ENCODE data around the gene RASGRP2. TPM values are rescaled to one million over a fixed set of nuclear protein-coding genes. Genes with fewer than 3 reads are reported as not detected.
"Not testable (repeated sequence)": the region's sequence is repeated elsewhere in the genome, so short reads cannot be mapped to it uniquely, and the experiment has no call there.

The RASGRP2 gene
- total RNA-seq, 1 experiment from 2014 or later: 9.2 TPM

DNA sequence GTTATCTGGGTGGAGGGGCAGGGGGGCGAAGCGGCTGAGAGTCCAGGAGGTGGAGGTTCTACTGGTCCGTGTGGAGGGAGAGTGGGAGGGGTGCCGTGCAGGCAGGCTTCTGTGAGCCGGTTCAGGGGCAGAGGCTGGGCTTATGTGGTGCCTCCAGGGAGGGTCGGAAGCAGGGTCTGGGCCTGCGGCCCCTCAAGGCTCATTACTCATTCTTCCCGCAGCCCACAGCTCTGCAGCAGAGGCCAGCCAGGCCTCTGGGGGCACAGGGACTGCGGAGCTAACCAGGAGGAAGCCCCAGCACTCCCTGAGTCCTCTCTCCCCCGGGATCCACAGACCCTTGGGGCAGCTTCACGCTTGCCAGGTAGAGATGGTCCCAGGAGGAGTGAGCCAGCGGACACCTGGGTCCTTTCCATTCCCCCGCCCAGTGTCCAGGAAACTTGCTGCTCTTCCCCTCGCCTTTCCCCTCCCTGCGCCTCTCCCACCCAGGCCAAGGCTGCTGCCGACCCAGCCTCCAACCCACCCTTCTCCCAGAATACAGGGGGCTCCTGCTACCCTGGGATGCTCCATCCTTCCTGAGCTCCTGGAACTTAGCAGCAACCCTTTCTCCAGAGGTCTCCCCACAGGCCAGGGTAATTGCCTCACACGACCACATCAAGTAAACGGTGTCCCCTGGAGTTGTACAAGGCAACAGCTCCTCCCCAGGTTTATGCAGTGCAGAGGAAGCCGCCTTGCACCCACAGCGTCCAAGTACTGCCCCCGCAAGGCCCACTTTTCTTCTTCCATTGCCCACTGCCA is 27.3 kb downstream of the RASGRP2 start:
- peak; percentile 65 for DNase-seq
- Histone ChIP-seq H3K36me3 (replicated peaks; ENCODE audit: control insufficient read depth, insufficient read depth, low read length) (no peaks in the 10 kb centered on the region), H3K4me3 (ENCODE audit: insufficient read depth, low read depth, low read length) (no peak overlapping the region), H3K27me3 (ENCODE audit: control insufficient read depth, insufficient read depth, low read length) (peaks cover 66% of the 10 kb centered on the region)

DNA sequence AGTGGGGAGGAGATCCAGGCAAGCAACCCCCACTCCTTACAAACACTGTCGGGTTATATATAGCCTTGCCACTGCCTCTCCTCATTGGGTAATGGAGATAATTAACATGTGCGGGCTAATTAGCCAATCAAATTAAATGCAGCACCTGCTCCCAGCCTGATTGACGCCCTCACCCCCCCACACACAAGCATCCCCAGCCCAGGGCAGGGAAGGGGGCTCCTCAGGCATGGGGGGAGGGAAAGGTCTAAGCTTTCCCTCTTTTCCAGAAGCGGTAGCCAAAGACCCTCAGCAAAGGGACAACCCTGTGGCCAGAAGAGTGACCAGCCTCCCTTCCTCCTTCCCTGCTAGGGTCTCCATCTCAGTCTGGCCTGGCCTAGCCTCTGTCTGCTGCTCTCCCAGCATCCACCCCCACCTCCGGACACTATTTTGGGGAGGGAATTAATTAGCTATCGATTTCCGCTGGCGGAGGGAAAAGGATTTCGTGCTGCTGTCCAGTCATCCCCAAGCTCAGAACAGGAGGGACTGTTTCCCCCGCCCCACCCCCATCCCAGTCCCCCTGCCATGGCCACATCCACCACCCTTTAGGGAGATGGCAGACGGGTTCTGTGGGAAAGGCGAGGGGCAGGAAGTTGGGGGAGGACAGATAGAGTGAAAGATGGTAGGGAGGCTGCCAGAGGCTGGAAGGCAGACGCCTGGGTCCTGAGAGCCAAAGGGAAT is 28.0 kb downstream of the RASGRP2 start:
- H3K27me3 ChIP-seq (ENCODE audit: control insufficient read depth, insufficient read depth, low read length): peaks cover 64% of the 10 kb centered on the region
- H3K4me3 ChIP-seq (ENCODE audit: insufficient read depth, low read depth, low read length): no peak overlapping the region
- DNase-seq: peak; percentile 61
- H3K36me3 ChIP-seq (replicated peaks; ENCODE audit: control insufficient read depth, insufficient read depth, low read length): no peaks in the 10 kb centered on the region

DNA sequence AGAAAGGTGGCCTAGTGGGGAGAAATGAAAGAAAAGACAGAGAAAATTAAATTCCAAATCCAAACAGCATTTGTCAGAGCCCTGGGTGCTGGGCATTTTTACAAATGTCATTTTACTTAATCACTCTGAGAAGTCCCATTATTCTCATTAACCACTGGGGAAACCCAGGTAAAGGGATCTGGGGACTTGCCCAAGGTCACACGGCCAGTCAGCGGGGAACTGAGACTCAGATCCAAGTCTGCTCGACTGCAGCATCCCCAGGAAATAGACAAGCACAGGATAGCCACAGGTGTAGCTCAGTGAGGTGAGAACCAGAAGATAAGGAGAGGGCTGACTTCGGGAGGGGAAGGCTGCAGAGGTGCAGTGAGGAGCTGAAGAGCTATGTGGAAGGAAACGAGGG is 28.8 kb downstream of the RASGRP2 start:
- Histone ChIP-seq H3K4me3 (ENCODE audit: insufficient read depth, low read depth, low read length) (no peak overlapping the region), H3K36me3 (replicated peaks; ENCODE audit: control insufficient read depth, insufficient read depth, low read length) (no peaks in the 10 kb centered on the region), H3K27me3 (ENCODE audit: control insufficient read depth, insufficient read depth, low read length) (peaks cover 57% of the 10 kb centered on the region)
- DNase-seq: no peak

DNA sequence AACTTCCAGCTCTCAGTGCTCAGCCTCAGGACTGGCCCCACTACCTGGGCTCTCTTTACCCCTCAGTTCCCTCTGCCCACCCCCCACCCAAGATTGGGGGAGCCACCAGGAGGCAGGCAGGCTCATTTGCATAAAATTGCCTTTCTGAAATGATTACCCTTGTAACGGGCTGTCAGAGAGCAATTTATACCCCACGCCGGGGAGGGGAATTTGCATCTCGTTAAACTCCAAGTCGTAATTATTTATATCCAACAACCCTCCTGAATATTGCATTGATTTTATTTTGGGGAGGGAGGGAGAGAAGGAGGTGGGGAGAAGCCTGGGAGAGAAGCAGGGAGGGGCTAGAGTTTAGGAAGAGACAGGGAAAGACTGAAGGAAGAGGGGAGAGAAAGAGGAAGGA is 29.3 kb downstream of the RASGRP2 start:
- DNase-seq: no peak
- peaks cover 55% of the 10 kb centered on the region for H3K27me3 ChIP-seq (ENCODE audit: control insufficient read depth, insufficient read depth, low read length)
- no peaks in the 10 kb centered on the region for H3K36me3 ChIP-seq (replicated peaks; ENCODE audit: control insufficient read depth, insufficient read depth, low read length)
- no peak overlapping the region for H3K4me3 ChIP-seq (ENCODE audit: insufficient read depth, low read depth, low read length)

DNA sequence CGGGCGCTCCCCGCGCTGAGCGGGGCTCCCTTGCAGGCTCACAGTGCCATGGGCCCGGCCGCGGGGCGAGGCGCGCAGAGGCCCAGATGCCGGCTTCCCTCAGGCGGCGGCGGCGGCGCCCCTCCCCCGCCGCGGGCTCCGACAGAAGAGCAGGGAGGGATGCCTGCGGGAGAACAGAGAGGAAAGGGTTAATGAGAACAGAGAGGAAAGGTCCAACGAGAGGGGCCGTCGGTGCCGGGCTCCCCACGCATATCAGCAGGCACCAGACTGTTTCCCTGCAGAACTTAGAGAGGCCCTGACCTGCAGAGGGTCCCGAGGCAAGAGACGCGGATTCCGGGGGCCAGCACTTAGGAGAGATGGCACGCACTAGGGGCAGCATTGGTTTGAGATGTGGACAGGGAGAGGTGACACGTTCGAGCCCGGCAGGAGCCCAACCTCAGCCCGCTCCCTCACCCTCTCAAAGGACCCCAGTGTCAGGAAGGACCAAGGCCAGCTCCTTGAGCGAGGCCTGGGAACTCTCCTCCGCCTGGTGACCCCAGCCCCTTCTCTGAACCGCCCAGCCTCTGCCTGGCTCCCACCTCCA is 30.1 kb downstream of the RASGRP2 start:
- peak; percentile 85 for DNase-seq
- Histone ChIP-seq H3K4me3 (ENCODE audit: insufficient read depth, low read depth, low read length) (peak overlapping the region; percentile 22; the same call in 1 of the 2 replicates), H3K27me3 (ENCODE audit: control insufficient read depth, insufficient read depth, low read length) (peaks cover 55% of the 10 kb centered on the region), H3K36me3 (replicated peaks; ENCODE audit: control insufficient read depth, insufficient read depth, low read length) (no peaks in the 10 kb centered on the region)

DNA sequence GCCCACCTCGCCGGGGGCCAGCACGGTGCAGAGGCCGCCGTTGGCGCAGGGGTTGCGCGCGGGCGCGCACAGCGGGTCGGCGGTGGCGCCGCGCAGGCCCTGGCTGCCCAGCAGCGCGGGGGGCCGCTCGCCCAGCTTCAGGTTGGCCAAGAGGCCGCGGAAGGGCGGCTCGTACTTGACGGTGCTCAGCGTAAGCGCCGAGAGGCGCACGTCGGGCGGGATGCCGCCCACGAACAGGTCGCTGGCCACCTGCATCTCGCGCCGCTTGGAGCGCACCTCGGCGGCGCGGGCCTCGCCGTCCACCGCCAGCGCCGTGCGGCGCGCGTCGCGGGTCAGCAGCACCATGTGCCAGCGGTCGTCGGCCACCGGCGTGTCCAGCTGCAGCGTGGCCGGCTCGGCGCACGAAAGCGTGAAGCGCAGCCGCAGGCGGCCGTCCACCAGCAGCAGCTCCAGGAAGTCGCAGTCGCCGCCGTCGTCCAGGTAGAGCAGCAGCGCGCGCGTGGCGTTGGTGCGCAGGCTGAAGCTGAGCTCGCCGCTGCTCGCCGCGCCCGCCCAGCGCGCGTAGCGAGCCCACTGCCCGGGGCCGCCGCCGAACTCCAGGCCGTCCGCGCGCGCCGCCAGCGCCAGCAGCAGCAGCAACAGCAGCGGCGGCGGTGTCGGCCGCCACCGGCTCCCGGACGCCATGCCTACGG is 30.8 kb downstream of the RASGRP2 start:
- peak overlapping the region; percentile 34 for H3K4me3 ChIP-seq (ENCODE audit: insufficient read depth, low read depth, low read length)
- peaks cover 55% of the 10 kb centered on the region for H3K27me3 ChIP-seq (ENCODE audit: control insufficient read depth, insufficient read depth, low read length)
- no peaks in the 10 kb centered on the region for H3K36me3 ChIP-seq (replicated peaks; ENCODE audit: control insufficient read depth, insufficient read depth, low read length)
- peak; percentile 80 for DNase-seq

DNA sequence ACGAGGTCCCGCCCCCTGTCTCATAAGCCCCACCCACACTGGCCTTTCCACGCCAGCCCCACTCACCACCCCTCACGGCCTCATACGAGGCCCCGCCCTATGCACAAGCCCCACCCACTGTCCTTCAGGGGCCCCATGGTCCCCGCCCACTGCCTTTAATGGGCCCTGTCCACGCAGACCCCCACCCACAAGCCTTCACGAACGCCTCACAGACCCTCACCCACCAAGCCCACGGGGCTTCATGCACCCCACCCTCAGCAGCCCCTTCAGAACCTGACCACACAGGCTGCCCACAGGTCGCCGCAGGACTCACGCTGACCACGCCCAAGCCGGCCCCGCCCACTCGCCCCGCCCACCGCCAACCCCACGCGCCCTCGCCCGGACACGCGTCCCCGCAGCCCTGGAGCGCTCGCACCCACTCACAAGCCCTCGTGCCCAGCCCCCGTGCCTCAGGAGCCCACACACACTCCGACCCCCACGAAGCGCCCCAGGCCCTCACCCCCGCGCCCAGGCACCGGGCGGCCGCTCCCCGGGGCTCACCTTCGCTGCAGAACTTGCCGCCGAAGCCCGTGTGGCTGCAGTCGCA is 31.4 kb downstream of the RASGRP2 start:
- Histone ChIP-seq H3K27me3 (ENCODE audit: control insufficient read depth, insufficient read depth, low read length) (peaks cover 55% of the 10 kb centered on the region), H3K4me3 (ENCODE audit: insufficient read depth, low read depth, low read length) (peak overlapping the region; percentile 34), H3K36me3 (replicated peaks; ENCODE audit: control insufficient read depth, insufficient read depth, low read length) (no peaks in the 10 kb centered on the region)
- peak; percentile 76 for DNase-seq

DNA sequence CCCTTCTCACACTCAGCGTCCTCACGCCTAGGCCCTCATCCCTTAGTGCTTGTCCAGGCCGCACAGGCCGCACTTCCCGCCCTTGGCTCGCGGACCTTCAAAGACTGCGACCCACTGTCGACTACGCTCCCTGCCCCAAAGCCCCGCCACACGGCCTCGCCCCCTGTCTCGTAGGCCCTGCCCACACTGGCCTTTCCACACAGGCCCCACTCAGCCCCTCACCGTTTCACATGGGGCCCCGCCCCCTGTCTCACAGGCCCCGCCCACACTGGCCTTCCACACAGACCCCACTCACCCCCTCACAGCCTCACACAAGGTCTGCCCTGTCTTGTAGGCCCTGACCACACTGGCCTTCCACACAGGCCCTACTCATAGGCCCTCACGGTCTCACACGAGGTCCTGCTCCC is 32.0 kb downstream of the RASGRP2 start:
- DNase-seq: peak; percentile 77
- no peaks in the 10 kb centered on the region for H3K36me3 ChIP-seq (replicated peaks; ENCODE audit: control insufficient read depth, insufficient read depth, low read length)
- H3K27me3 ChIP-seq (ENCODE audit: control insufficient read depth, insufficient read depth, low read length): peaks cover 53% of the 10 kb centered on the region
- peak overlapping the region; percentile 35; the same call in 1 of the 2 replicates for H3K4me3 ChIP-seq (ENCODE audit: insufficient read depth, low read depth, low read length)

DNA sequence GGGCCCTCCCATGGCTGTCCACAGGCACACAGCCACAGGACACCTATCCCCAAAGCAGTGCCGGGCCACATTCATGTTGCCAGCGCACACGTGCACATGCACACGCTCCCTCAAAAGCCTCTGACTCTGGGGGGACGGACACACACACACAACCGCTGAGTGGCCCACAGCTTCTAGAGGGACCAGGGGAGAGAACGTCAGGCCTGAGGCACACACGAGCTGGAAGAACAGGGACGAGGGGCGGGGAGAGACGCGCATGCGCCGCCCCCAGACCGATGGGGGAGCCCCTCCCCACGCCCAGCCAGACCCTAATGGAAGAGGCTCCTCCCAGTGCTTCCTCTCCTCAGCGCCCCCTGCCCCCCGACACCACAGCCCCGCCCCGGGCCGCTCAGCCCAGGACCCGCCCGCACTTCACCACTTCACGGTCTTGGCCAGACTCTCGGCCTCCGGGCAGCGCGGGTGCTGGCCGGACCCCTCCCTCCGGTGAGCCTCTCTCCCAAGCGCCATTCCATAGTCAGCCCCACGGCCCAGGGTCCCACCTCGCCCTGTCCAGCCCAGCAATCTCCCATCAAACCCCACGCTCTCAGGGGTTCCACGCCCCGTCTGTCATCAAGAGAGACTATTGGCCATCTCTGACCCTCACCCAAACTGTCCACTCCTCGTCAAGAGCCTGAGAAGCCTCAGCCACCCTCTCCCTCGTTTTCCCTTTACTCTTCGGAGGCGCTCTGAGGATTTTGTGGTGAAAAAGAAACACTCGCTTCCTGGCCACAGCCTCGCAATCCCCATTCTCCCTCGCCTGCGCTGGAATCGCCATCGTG is 32.6 kb downstream of the RASGRP2 start:
- Histone ChIP-seq H3K36me3 (replicated peaks; ENCODE audit: control insufficient read depth, insufficient read depth, low read length) (no peaks in the 10 kb centered on the region), H3K4me3 (ENCODE audit: insufficient read depth, low read depth, low read length) (peak overlapping the region; percentile 35; the same call in 1 of the 2 replicates), H3K27me3 (ENCODE audit: control insufficient read depth, insufficient read depth, low read length) (peaks cover 47% of the 10 kb centered on the region)
- DNase-seq: peak; percentile 98

DNA sequence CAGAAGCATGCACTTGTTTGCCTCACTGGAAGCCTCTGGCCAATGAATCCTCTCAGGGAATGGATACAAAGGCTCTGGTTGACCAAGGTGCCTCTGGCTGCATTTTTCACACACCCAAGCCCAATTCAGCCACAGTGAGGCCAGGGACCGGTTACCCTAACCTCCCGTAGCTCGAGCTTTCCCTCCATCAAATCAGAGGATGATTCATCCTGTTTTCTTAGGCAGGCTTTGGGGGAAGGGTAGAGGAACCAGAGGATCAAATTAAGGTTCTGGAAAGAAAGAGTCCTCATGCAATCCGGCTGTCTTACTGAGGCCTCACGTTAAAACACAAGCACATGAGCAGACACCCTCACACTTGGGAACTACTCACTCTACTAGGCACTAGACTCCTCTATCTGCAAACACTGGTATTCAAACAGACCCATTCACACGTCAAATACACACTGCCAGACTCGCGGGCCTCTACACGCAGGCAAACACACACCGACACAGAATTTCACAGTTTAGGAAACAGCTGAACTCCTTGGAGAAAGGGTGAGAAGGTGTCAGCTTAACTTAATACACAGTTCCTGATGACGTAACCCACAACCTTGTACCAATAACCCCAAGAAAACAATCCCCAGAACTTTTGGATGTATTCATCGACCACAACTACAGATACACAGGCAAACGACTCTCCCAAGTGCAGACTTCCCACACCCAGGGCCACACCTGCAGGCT is 33.4 kb downstream of the RASGRP2 start:
- DNase-seq: no peak
- Histone ChIP-seq H3K36me3 (replicated peaks; ENCODE audit: control insufficient read depth, insufficient read depth, low read length) (no peaks in the 10 kb centered on the region), H3K4me3 (ENCODE audit: insufficient read depth, low read depth, low read length) (peak overlapping the region; percentile 35; the same call in 1 of the 2 replicates), H3K27me3 (ENCODE audit: control insufficient read depth, insufficient read depth, low read length) (peaks cover 42% of the 10 kb centered on the region)

DNA sequence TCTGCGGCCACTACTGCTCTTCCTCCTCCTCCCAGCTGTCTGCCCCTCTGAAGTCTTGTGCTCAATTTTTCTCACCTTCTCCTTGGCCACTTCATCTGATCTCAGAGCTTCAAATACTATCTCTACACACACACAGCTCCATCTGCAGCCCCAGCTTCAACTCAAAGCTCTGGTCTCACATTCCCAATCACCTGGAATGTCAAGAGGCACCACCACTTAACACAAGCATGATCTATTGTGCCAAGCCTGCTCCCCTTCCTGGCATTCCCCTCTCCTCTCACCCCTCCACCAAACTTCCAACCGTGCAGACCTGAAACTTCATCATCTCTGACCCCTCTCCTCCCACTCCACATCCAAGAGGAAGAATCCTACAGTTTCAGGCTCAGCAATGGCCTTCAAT is 38.4 kb downstream of the RASGRP2 start:
- DNase-seq: no peak
- Histone ChIP-seq H3K27me3 (ENCODE audit: control insufficient read depth, insufficient read depth, low read length) (peaks cover 2% of the 10 kb centered on the region; the same call in 1 of the 2 replicates), H3K4me3 (ENCODE audit: insufficient read depth, low read depth, low read length) (no peak overlapping the region), H3K36me3 (replicated peaks; ENCODE audit: control insufficient read depth, insufficient read depth, low read length) (no peaks in the 10 kb centered on the region)

DNA sequence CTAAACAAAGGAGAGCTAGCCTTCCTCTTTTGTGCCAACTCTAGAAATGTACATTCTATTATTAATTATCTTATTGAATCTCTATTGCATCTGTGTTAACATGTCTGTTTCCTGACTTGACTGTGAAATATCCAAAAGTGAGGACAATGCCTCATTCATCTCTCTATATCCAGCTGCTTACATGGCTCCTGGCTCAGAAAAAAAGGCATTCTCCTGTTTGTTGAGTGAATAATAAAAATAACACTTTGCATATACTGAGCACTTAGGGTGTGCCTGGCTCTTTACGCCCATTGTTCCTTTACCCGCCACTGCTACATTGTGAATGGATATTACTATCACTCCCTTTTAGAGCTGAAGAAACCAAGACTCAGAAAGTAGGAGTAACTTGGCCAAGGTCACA is 40.9 kb downstream of the RASGRP2 start:
- Histone ChIP-seq H3K27me3 (ENCODE audit: control insufficient read depth, insufficient read depth, low read length) (peaks cover 2% of the 10 kb centered on the region; the same call in 1 of the 2 replicates), H3K4me3 (ENCODE audit: insufficient read depth, low read depth, low read length) (no peak overlapping the region), H3K36me3 (replicated peaks; ENCODE audit: control insufficient read depth, insufficient read depth, low read length) (no peaks in the 10 kb centered on the region)
- DNase-seq: no peak

DNA sequence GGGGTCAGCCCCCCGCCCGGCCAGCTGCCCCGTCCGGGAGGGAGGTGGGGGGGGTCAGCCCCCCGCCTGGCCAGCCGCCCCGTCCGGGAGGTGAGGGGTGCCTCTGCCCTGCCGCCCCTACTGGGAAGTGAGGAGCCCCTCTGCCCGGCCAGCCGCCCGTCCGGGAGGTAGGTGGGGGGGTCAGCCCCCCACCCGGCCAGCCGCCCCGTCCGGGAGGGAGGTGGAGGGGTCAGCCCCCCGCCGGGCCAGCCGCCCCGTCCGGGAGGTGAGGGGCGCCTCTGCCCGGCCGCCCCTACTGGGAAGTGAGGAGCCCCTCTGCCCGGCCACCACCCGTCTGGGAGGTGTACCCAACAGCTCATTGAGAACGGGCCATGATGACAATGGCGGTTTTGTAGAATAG is 42.0 kb downstream of the RASGRP2 start:
- not testable (repeated sequence) for DNase-seq; H3K4me3 ChIP-seq (ENCODE audit: insufficient read depth, low read depth, low read length); H3K27me3 ChIP-seq (ENCODE audit: control insufficient read depth, insufficient read depth, low read length); H3K36me3 ChIP-seq (replicated peaks; ENCODE audit: control insufficient read depth, insufficient read depth, low read length)
